NT2/D1 (cell line): ENCODE data around the gene SNTG2.

ENCODE experiments used
- DNase-seq: peaks from one replicate; pipeline ENCODE4 v3.0.0-alpha.2; 2011; ENCODE audit warnings: low read depth, low spot score
- H3K27me3 ChIP-seq: 2 replicates; pipeline ENCODE4 v1.6.0; 2011; ENCODE audit warnings: mild to moderate bottlenecking; ENCODE audit not compliant: insufficient read length, insufficient read depth
- H3K36me3 ChIP-seq: 2 replicates; pipeline ENCODE4 v1.6.1; 2011; ENCODE audit warnings: mild to moderate bottlenecking, low read length, mixed read lengths; ENCODE audit not compliant: insufficient read depth, insufficient read length
- H3K4me1 ChIP-seq: 2 replicates; pipeline ENCODE4 v1.5.1; 2011; ENCODE audit not compliant: insufficient read depth, insufficient read length
- H3K4me3 ChIP-seq: 2 replicates; pipeline ENCODE4 v1.5.1; 2011; ENCODE audit warnings: low read depth; ENCODE audit not compliant: insufficient read length
- H3K9ac ChIP-seq: 2 replicates; pipeline ENCODE4 v1.6.0; 2011; ENCODE audit warnings: low read depth; ENCODE audit not compliant: insufficient read length
- H3K9me3 ChIP-seq: 2 replicates; pipeline ENCODE4 v1.5.1; 2011; ENCODE audit warnings: mild to moderate bottlenecking, low read length; ENCODE audit not compliant: insufficient read depth
- SUZ12 ChIP-seq: IDR thresholded peaks from 2 replicates; pipeline ENCODE4 v1.6.1; 2011; ENCODE audit not compliant: insufficient read length, insufficient read depth; ENCODE audit errors: extremely low read depth
- YY1 ChIP-seq: IDR thresholded peaks from 2 replicates; pipeline ENCODE4 v1.6.1; 2011; ENCODE audit not compliant: insufficient read length, insufficient read depth
- ZNF274 ChIP-seq: IDR thresholded peaks from 2 replicates; pipeline ENCODE4 v1.6.1; 2011; ENCODE audit warnings: mild to moderate bottlenecking, low read depth, low read length

SNTG2 gene

GRCh38 chr2:1353124-1353523 is 402.5 kb downstream of the SNTG2 start:
- no peak for DNase-seq
- Histone ChIP-seq H3K36me3 (no peaks in the 10 kb centered on the region), H3K9me3 (peaks cover 14% of the 10 kb centered on the region), H3K9ac (no peak overlapping the region), H3K4me3 (no peak overlapping the region), H3K4me1 (no peaks in the 10 kb centered on the region), H3K27me3 (no peaks in the 10 kb centered on the region)
- TF ChIP-seq ZNF274 (no peak), SUZ12 (no peak), YY1 (no peak)

- Histone ChIP-seq H3K27me3 (no peaks in the 10 kb centered on the region), H3K9ac (no peak overlapping the region), H3K36me3 (no peaks in the 10 kb centered on the region), H3K4me1 (no peaks in the 10 kb centered on the region), H3K4me3 (no peak overlapping the region), H3K9me3 (peaks cover 10% of the 10 kb centered on the region)
- no peak for DNase-seq
- TF ChIP-seq ZNF274 (no peak), SUZ12 (no peak), YY1 (no peak)
Measured at GRCh38 chr2:1353543-1353942, 402.9 kb downstream of the SNTG2 start.

GRCh38 chr2:1360144-1360543 is 409.5 kb downstream of the SNTG2 start:
- Histone ChIP-seq H3K36me3 (no peaks in the 10 kb centered on the region), H3K4me1 (no peaks in the 10 kb centered on the region), H3K27me3 (no peaks in the 10 kb centered on the region), H3K4me3 (no peak overlapping the region), H3K9me3 (no peaks in the 10 kb centered on the region), H3K9ac (no peak overlapping the region)
- DNase-seq, result no peak
- no peak for TF ChIP-seq SUZ12

GRCh38 chr2:1360557-1361250 is 410.1 kb downstream of the SNTG2 start:
- Histone ChIP-seq H3K4me1 (no peaks in the 10 kb centered on the region), H3K36me3 (no peaks in the 10 kb centered on the region), H3K4me3 (no peak overlapping the region), H3K27me3 (no peaks in the 10 kb centered on the region), H3K9me3 (no peaks in the 10 kb centered on the region), H3K9ac (no peak overlapping the region)
- DNase-seq, result no peak
- TF ChIP-seq SUZ12 (no peak), YY1 (no peak), ZNF274 (no peak)

GRCh38 chr2:1363367-1363766 is 412.7 kb downstream of the SNTG2 start:
- no peak for TF ChIP-seq SUZ12
- no peak for TF ChIP-seq ZNF274
- TF ChIP-seq YY1, result no peak

GRCh38 chr2:1366546-1367134 is 416.0 kb downstream of the SNTG2 start:
- Histone ChIP-seq H3K36me3 (no peaks in the 10 kb centered on the region), H3K9ac (no peak overlapping the region), H3K27me3 (no peaks in the 10 kb centered on the region), H3K9me3 (no peaks in the 10 kb centered on the region), H3K4me3 (no peak overlapping the region), H3K4me1 (no peaks in the 10 kb centered on the region)
- TF ChIP-seq YY1 (no peak), SUZ12 (no peak), ZNF274 (no peak)
- no peak for DNase-seq

More at GRCh38 chr2:1363367-1363766, 412.7 kb downstream of the SNTG2 start:
- Histone ChIP-seq H3K27me3 (no peaks in the 10 kb centered on the region), H3K36me3 (no peaks in the 10 kb centered on the region), H3K9ac (no peak overlapping the region), H3K4me3 (no peak overlapping the region), H3K9me3 (no peaks in the 10 kb centered on the region), H3K4me1 (no peaks in the 10 kb centered on the region)
- DNase-seq, result no peak

GRCh38 chr2:1367601-1368000 is 417.0 kb downstream of the SNTG2 start:
- H3K9me3 ChIP-seq, result no peaks in the 10 kb centered on the region
- TF ChIP-seq SUZ12 (no peak), YY1 (no peak), ZNF274 (no peak)
- no peaks in the 10 kb centered on the region for H3K36me3 ChIP-seq
- H3K4me1 ChIP-seq, result no peaks in the 10 kb centered on the region
- H3K27me3 ChIP-seq, result no peaks in the 10 kb centered on the region
- no peak for DNase-seq
- H3K4me3 ChIP-seq, result no peak overlapping the region
- H3K9ac ChIP-seq, result no peak overlapping the region
